Skeletal muscle satellite cell (primary cell): Measurements from ENCODE around the gene DOCK8.

ENCODE experiments used
- H3K27me3 ChIP-seq: 2 replicates; pipeline ENCODE4 v1.7.0; 2013; ENCODE audit warnings: low read length; ENCODE audit not compliant: control insufficient read depth, insufficient read depth
- H3K36me3 ChIP-seq: 2 replicates; pipeline ENCODE4 v1.7.0; 2013; ENCODE audit warnings: mild to moderate bottlenecking, control low read depth, low read length; ENCODE audit not compliant: insufficient read depth
- H3K4me1 ChIP-seq: 2 replicates; pipeline ENCODE4 v1.7.0; 2013; ENCODE audit warnings: low read length; ENCODE audit not compliant: control insufficient read depth, insufficient read depth
- H3K4me2 ChIP-seq: 2 replicates; pipeline ENCODE4 v1.7.0; 2013; ENCODE audit warnings: mild to moderate bottlenecking, low read length
- H3K4me3 ChIP-seq: 2 replicates; pipeline ENCODE4 v1.7.0; 2013; ENCODE audit warnings: low read length
- H3K9ac ChIP-seq: 2 replicates; pipeline ENCODE4 v1.7.0; 2013; ENCODE audit warnings: mild to moderate bottlenecking, low read depth, low read length, moderate library complexity
- H3K9me3 ChIP-seq: replicated peaks from 2 replicates; pipeline ENCODE4 v1.7.0; 2013; ENCODE audit warnings: mild to moderate bottlenecking, control low read depth, low read length

Gene DOCK8

DNA sequence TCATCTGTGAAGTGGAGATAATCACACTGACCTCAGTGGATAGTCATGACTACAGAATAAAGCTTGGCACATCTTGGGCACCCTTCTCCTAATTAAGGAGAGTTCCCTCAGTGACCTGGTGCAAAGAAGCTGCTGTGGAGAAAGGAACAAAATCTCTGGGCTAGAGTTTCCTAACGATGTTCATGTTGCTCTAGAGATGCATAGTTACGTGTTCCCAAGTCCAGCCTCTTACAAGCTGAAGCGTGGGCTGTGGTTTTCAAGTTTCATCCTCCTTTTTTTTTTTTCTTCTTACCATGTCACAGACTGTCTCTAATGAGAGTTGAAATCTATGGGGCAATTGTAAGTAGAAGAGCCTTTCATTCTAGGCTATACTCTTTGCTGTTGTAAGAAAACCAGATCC, 113.8 kb downstream of the DOCK8 start:
- Histone ChIP-seq H3K36me3 (no peaks in the 10 kb centered on the region), H3K4me1 (no peaks in the 10 kb centered on the region)

DNA sequence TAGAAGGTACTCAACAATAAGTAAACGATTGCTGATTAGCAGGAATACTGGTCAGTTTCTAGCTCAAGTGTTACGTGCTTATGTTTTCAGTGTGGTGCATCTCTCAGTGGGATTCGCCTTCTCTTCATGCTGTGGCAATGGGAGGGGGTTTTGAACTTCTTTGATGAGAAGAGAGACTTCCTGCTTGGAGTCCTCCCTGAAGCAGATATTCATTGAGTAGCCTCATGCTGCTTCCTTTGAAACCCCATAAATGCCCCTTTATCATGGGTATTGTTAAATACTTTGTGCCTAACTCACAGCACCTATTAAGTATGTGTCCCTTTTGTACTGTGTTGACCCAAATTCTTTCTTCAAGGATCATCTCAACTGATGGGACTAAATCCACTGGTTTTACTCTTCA, 116.5 kb downstream of the DOCK8 start:
- Histone ChIP-seq H3K9me3 (no peaks in the 10 kb centered on the region), H3K4me3 (no peak overlapping the region), H3K27me3 (no peaks in the 10 kb centered on the region), H3K4me1 (no peaks in the 10 kb centered on the region), H3K36me3 (no peaks in the 10 kb centered on the region), H3K4me2 (no peak overlapping the region), H3K9ac (no peak overlapping the region)

More for the DNA sequence above, 113.8 kb downstream of the DOCK8 start:
- no peak overlapping the region for H3K9ac ChIP-seq
- H3K9me3 ChIP-seq = no peaks in the 10 kb centered on the region
- H3K27me3 ChIP-seq = no peaks in the 10 kb centered on the region
- H3K4me3 ChIP-seq = no peak overlapping the region
- no peak overlapping the region for H3K4me2 ChIP-seq

DNA sequence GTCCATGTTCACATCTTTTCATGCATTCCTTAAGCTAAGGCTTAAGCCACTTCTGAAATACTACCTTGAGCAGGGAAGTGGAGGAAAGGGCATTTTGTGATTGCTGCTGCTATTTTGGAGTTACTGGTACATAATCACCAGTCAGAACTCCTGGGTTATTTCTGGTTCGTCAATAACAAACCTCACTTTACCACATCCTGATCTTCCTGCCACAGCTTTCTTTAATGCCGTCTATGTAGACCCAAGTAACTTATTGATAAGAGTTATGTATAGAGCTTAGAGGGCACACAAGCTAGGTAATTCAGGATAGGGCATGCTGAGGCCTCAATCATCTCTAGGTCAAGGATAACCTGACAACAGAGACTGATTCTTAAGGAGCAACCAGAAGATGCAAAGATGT, 120.7 kb downstream of the DOCK8 start:
- H3K4me3 ChIP-seq = no peak overlapping the region
- H3K36me3 ChIP-seq = no peaks in the 10 kb centered on the region
- no peak overlapping the region for H3K9ac ChIP-seq
- H3K4me2 ChIP-seq = no peak overlapping the region
- H3K27me3 ChIP-seq = no peaks in the 10 kb centered on the region
- H3K4me1 ChIP-seq = no peaks in the 10 kb centered on the region
- H3K9me3 ChIP-seq = no peaks in the 10 kb centered on the region

DNA sequence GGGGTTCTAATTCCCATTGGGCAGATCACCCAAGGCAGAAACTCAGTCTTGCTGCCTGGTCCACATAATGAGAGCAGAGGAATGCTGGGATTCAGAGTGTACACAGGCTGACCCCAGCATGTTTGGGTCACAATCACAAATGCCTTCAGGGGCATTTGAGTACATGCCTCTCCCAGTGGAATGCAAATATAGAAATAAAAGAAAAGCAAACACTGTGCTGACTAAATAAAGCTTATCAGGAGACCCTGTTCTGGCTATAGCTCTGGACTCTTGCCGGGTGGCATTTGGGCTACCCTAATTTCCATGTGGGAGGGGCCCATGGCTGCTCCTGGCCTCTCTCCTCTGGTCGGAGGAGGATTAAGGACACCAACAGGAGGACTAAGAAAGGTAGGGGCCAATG, 121.4 kb downstream of the DOCK8 start:
- H3K4me3 ChIP-seq = no peak overlapping the region
- H3K9ac ChIP-seq = no peak overlapping the region
- H3K4me1 ChIP-seq = no peaks in the 10 kb centered on the region
- no peak overlapping the region for H3K4me2 ChIP-seq
- no peaks in the 10 kb centered on the region for H3K27me3 ChIP-seq
- H3K36me3 ChIP-seq = no peaks in the 10 kb centered on the region
- H3K9me3 ChIP-seq = no peaks in the 10 kb centered on the region

DNA sequence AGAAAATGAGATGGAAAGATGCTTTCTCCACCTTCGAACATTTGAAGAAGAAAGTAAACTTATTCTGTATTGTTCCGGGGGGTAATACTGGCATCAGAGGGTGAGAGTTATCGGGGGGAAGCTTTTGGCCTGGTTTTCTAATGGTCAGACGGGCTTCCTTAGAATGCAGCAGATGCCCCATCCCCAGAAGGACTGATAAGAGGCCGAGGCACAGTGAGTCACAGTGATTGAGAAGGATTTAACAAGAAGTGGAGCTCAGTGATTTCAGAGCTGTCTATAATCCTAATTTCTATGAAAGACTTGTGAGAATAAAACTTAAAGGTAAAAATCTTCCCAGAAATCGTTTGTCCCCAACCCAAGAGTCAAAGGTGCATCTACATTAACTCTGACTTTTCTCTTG, 123.9 kb downstream of the DOCK8 start:
- Histone ChIP-seq H3K9ac (no peak overlapping the region), H3K4me3 (no peak overlapping the region), H3K27me3 (no peaks in the 10 kb centered on the region), H3K4me2 (no peak overlapping the region), H3K36me3 (no peaks in the 10 kb centered on the region), H3K4me1 (no peaks in the 10 kb centered on the region), H3K9me3 (no peaks in the 10 kb centered on the region)

DNA sequence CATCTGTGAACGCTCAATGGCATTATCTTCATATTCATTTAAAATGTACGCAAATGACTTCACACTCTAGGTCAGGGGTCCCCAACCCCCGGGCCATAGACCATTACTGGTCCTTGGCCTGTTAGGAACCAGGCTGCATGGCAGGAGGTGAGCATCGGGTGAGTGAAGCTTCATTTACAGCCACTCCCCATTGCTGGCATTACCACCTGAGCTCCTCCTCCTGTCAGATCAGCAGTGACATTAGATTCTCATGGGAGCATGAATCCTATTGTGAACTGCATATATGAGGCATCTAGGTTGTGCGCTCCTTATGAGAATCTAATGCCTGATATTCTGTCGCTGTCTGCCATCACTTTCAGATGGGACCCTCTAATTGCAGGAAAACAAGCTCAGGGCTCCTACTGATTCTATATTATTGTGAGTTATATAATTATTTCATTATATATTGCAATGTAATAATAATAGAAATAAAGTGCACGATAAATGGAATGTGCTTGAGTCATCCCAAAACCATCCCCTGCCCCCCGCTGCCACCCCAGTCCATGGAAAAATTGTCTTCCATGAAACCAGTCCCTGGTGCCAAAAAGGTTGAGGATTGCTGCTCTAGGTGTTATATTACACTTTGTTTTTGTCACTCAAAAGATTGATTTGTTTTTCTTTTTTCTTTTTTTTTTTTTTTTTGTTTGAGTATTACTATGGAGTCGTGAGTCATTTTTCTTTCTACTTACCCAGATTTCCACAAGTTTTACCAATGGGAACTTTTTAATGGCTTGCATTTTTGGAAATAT, 127.2 kb downstream of the DOCK8 start:
- Histone ChIP-seq H3K9ac (no peak overlapping the region), H3K4me1 (peaks cover 10% of the 10 kb centered on the region), H3K36me3 (no peaks in the 10 kb centered on the region), H3K9me3 (no peaks in the 10 kb centered on the region), H3K27me3 (peaks cover 15% of the 10 kb centered on the region), H3K4me3 (no peak overlapping the region), H3K4me2 (no peak overlapping the region)

DNA sequence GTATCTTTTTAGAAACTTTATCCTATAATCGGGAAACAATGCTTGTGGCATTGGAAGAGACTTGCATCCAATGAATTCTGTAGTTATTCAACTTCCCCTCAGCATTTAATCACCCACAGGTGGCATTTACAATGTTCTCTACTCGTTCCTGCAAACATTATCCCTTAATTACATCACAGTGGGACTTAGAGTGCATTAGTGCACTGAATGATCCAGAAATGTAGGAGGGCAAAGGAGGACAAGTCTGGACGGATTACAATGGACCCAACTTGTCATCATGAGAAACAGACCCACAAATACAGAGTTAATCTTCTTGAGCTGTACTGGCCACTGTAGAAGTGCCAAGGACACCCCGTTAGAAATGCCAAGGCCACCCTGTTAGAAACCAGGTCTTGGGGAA, 129.1 kb downstream of the DOCK8 start:
- H3K4me1 ChIP-seq = peaks cover 10% of the 10 kb centered on the region
- no peaks in the 10 kb centered on the region for H3K36me3 ChIP-seq
- no peak overlapping the region for H3K9ac ChIP-seq
- H3K9me3 ChIP-seq = no peaks in the 10 kb centered on the region
- H3K4me3 ChIP-seq = no peak overlapping the region
- peaks cover 25% of the 10 kb centered on the region for H3K27me3 ChIP-seq
- no peak overlapping the region for H3K4me2 ChIP-seq

DNA sequence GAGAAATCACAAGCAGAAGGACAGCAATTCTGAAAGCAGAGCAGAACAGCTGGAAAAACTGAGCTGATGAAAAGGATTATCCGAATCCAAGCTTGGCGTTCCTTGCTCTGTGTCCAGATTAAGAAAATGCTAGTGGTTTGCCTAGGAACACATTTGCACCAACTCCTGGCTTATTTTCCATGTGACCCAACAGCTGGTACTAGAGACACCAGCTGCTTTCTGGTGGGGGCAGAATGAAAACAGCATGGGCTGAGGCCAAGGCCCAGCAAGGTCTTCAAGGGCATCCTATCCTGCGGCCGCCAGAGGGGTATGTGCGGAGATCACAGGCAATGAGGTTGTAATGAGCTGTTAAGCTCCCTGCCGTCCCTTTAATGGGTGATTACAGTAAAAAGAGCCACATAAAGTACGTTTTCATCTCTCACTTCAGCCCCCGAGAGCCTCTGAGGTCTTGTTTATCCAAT, 131.5 kb downstream of the DOCK8 start:
- H3K9ac ChIP-seq = no peak overlapping the region
- no peak overlapping the region for H3K4me2 ChIP-seq
- H3K9me3 ChIP-seq = no peaks in the 10 kb centered on the region
- no peak overlapping the region for H3K4me3 ChIP-seq
- no peaks in the 10 kb centered on the region for H3K36me3 ChIP-seq
- peaks cover 39% of the 10 kb centered on the region for H3K27me3 ChIP-seq
- H3K4me1 ChIP-seq = peaks cover 10% of the 10 kb centered on the region

DNA sequence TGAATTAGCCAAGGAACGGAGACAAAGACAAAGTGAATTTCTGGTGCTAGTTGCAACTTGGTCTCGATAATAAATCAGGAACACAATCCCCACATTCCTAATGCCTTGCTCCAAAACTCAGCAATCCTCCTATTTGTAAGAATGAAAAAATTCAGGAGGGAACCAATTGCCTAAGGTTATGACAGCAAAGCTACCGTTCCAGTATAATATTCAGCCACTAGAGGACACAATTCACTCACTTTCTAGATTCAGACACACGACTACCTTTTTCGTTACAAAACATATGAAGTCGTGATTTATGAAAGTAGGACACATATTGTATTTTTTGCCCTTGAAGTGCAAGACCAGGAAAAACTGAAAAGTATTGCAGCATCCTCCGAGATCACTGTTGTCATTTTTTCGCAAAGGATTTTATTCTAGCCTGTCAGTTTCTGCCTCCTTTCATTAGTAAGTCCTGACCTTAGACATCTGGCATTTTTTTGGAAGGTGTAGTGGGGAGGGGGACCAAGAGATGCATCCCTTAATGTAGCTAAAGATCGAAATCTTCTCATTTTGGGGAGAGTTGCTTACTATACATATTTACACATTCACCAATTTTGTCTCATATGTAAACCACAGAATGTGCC, 133.1 kb downstream of the DOCK8 start:
- Histone ChIP-seq H3K9me3 (no peaks in the 10 kb centered on the region), H3K36me3 (no peaks in the 10 kb centered on the region), H3K4me1 (peaks cover 10% of the 10 kb centered on the region)

DNA sequence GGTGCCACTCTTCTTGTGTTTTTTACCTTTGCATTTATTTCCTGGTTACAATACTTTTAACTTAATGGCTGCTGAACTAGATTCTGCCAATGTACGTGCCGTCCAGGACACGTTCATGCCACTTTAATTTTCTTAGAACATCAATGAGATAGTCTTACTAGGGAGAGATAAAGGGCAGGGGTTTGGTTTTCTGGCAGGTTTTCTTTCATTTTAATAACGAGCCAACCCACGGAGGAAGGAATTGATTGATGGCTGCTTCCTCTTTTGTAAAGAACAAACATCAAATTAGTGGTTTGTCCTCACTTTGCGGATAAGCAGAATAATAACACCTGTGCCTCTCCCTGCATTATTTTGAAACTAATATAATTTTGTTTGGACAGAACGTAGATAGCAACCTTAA, 135.7 kb downstream of the DOCK8 start:
- H3K4me2 ChIP-seq = no peak overlapping the region
- no peaks in the 10 kb centered on the region for H3K36me3 ChIP-seq
- H3K4me1 ChIP-seq = peaks cover 10% of the 10 kb centered on the region
- H3K9ac ChIP-seq = no peak overlapping the region
- peaks cover 46% of the 10 kb centered on the region for H3K27me3 ChIP-seq
- no peak overlapping the region for H3K4me3 ChIP-seq
- no peaks in the 10 kb centered on the region for H3K9me3 ChIP-seq

More for the DNA sequence above, 133.1 kb downstream of the DOCK8 start:
- H3K4me2 ChIP-seq = no peak overlapping the region
- H3K27me3 ChIP-seq = peaks cover 45% of the 10 kb centered on the region
- H3K9ac ChIP-seq = no peak overlapping the region
- H3K4me3 ChIP-seq = no peak overlapping the region

DNA sequence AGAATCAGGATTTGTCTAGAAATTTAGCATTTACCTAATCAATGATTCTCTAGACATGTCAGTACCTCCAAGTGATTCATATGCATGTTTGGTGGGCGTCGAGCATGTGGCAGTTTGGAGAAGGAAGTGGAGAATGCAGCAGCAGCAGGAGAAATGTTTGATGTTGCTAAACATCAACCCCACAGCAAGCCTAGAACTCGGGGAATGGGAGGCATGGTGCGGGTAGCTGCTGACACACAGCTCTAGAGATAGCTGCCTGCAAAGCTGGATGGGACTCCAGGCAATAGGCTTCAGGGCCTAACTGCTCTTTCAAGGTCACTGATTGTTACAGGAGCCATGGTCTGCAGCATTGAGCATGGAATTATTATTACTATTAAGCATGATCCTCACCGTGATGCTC, 137.3 kb downstream of the DOCK8 start:
- H3K4me1 ChIP-seq = no peaks in the 10 kb centered on the region
- H3K27me3 ChIP-seq = peaks cover 32% of the 10 kb centered on the region
- H3K4me2 ChIP-seq = no peak overlapping the region
- no peaks in the 10 kb centered on the region for H3K36me3 ChIP-seq
- no peak overlapping the region for H3K9ac ChIP-seq
- no peaks in the 10 kb centered on the region for H3K9me3 ChIP-seq
- no peak overlapping the region for H3K4me3 ChIP-seq

DNA sequence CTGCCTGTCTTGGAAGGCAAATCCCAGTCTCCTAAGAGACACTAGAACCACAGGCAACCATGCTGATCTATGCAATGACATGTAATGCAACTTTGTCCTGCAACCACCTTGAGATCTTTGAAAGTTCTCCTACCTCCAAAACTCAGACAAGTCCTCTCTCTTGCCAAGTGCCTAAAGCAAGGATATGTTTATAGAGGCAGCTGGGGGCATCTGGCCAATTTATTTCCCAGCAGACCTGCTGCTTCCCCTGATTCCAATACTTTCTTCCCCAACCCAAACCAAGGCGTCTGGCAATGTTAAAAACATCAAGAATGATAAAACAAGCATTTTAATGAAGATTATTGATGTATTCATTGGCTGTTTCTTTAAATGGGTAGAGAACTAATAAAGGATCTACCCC, 138.4 kb downstream of the DOCK8 start:
- H3K4me2 ChIP-seq = no peak overlapping the region
- no peaks in the 10 kb centered on the region for H3K9me3 ChIP-seq
- no peak overlapping the region for H3K4me3 ChIP-seq
- H3K9ac ChIP-seq = no peak overlapping the region
- peaks cover 30% of the 10 kb centered on the region for H3K27me3 ChIP-seq
- H3K4me1 ChIP-seq = no peaks in the 10 kb centered on the region
- no peaks in the 10 kb centered on the region for H3K36me3 ChIP-seq
